Left renal pelvis (tissue), 4 donors: ENCODE data around the gene CFHR3. TPM values are rescaled to one million over a fixed set of nuclear protein-coding genes. Genes with fewer than 3 reads are reported as not detected.

Source experiments
- polyA plus RNA-seq, 4 donors: library from polyadenylated mRNA; unstranded; fragments of 120-200 nt; gene quantifications; one replicate each; pipeline ENCODE4 v1.2.1, GENCODE V29; 2013; ENCODE audit not compliant: insufficient read length in 4 of 4

Gene CFHR3
- polyA plus RNA-seq, 4 donors = 0.26 to 1.1 (median 0.47) TPM

Other genes starting within 250 kb of the CFHR3 start
- gene KCNT2, start 166.4 kb upstream of the CFHR3 start, polyA plus RNA-seq = 10 to 100 TPM in 3 of 4 donors, 1 to 10 TPM in 1; 8.0 to 13.9 (median 12.0) TPM
- gene CFH, start 122.8 kb upstream of the CFHR3 start, polyA plus RNA-seq = 100 to 1,000 TPM in 1 of 4 donors, 10 to 100 TPM in 3; 19.5 to 102 (median 57.4) TPM
- 1 to 10 TPM in 1 of 4 donors, under 1 TPM in 1, not detected in 2; 0.60 to 3.7 TPM for gene CFHR1, start 44.9 kb downstream of the CFHR3 start, polyA plus RNA-seq
- gene CFHR4, start 113.2 kb downstream of the CFHR3 start, polyA plus RNA-seq = under 1 TPM in 1 of 4 donors, not detected in 3; 0.07 TPM
- under 1 TPM in 2 of 4 donors, not detected in 2; 0.11 to 0.68 TPM for gene CFHR2, start 168.9 kb downstream of the CFHR3 start, polyA plus RNA-seq
- gene CFHR5, start 202.7 kb downstream of the CFHR3 start, polyA plus RNA-seq = not detected